Measurements from ENCODE around the gene GALNT18. TPM values are rescaled to one million over a fixed set of nuclear protein-coding genes. Genes with fewer than 3 reads are reported as not detected.

GALNT18 gene
- total RNA-seq, 1 donor from 2014 or later = 2.1 TPM

GRCh38 chr11:11416502-11416901 lies 205.3 kb downstream of the GALNT18 start:
- no peak for DNase-seq (ENCODE audit: low spot score, unreplicated experiment)
- H3K27ac Mint-ChIP-seq = no peak overlapping the region
- no peaks in the 10 kb centered on the region for H3K36me3 Mint-ChIP-seq (ENCODE audit: insufficient read depth)
- H3K4me1 Mint-ChIP-seq (ENCODE audit: low read depth) = peaks cover 2% of the 10 kb centered on the region
- H3K4me3 Mint-ChIP-seq (ENCODE audit: low read depth) = no peak overlapping the region
- TF ChIP-seq CTCF (IDR thresholded peaks at IDR 0.05; ENCODE audit: unreplicated experiment) = no peak
- no peaks in the 10 kb centered on the region for H3K9me3 Mint-ChIP-seq (ENCODE audit: low read depth)
- H3K27me3 Mint-ChIP-seq = peaks cover 6% of the 10 kb centered on the region

- no peak overlapping the region for H3K27ac Mint-ChIP-seq
- H3K4me1 Mint-ChIP-seq (ENCODE audit: low read depth) = peaks cover 2% of the 10 kb centered on the region
- no peak overlapping the region for H3K4me3 Mint-ChIP-seq (ENCODE audit: low read depth)
- no peak for DNase-seq (ENCODE audit: low spot score, unreplicated experiment)
- no peaks in the 10 kb centered on the region for H3K36me3 Mint-ChIP-seq (ENCODE audit: insufficient read depth)
- no peaks in the 10 kb centered on the region for H3K9me3 Mint-ChIP-seq (ENCODE audit: low read depth)
- peaks cover 4% of the 10 kb centered on the region for H3K27me3 Mint-ChIP-seq
- TF ChIP-seq CTCF (IDR thresholded peaks at IDR 0.05; ENCODE audit: unreplicated experiment) = no peak
Measured at GRCh38 chr11:11415901-11416300, 205.9 kb downstream of the GALNT18 start.

- Mint-ChIP-seq H3K4me1 (ENCODE audit: low read depth) (peaks cover 3% of the 10 kb centered on the region), H3K36me3 (ENCODE audit: insufficient read depth) (no peaks in the 10 kb centered on the region), H3K4me3 (ENCODE audit: low read depth) (no peak overlapping the region), H3K9me3 (ENCODE audit: low read depth) (no peaks in the 10 kb centered on the region), H3K27me3 (peaks cover 4% of the 10 kb centered on the region), H3K27ac (no peak overlapping the region)
- no peak for TF ChIP-seq CTCF (IDR thresholded peaks at IDR 0.05; ENCODE audit: unreplicated experiment)
- DNase-seq (ENCODE audit: low spot score, unreplicated experiment) = no peak
Measured at GRCh38 chr11:11414996-11415395, 206.8 kb downstream of the GALNT18 start.

- H3K27me3 Mint-ChIP-seq = peaks cover 4% of the 10 kb centered on the region
- no peak for DNase-seq (ENCODE audit: low spot score, unreplicated experiment)
- H3K27ac Mint-ChIP-seq = no peak overlapping the region
- no peaks in the 10 kb centered on the region for H3K36me3 Mint-ChIP-seq (ENCODE audit: insufficient read depth)
- no peak overlapping the region for H3K4me3 Mint-ChIP-seq (ENCODE audit: low read depth)
- TF ChIP-seq CTCF (IDR thresholded peaks at IDR 0.05; ENCODE audit: unreplicated experiment) = no peak
- H3K4me1 Mint-ChIP-seq (ENCODE audit: low read depth) = peaks cover 3% of the 10 kb centered on the region
- H3K9me3 Mint-ChIP-seq (ENCODE audit: low read depth) = no peaks in the 10 kb centered on the region
Measured at GRCh38 chr11:11413776-11414175, 208.0 kb downstream of the GALNT18 start.

- Mint-ChIP-seq H3K4me1 (ENCODE audit: low read depth) (peaks cover 6% of the 10 kb centered on the region), H3K27me3 (peaks cover 4% of the 10 kb centered on the region), H3K4me3 (ENCODE audit: low read depth) (no peak overlapping the region), H3K9me3 (ENCODE audit: low read depth) (no peaks in the 10 kb centered on the region), H3K36me3 (ENCODE audit: insufficient read depth) (no peaks in the 10 kb centered on the region), H3K27ac (no peak overlapping the region)
- no peak for TF ChIP-seq CTCF (IDR thresholded peaks at IDR 0.05; ENCODE audit: unreplicated experiment)
- no peak for DNase-seq (ENCODE audit: low spot score, unreplicated experiment)
Measured at GRCh38 chr11:11411401-11411985, 210.3 kb downstream of the GALNT18 start.

All from progenitor cell of endocrine pancreas (in vitro differentiated cells).